Cardiac atrium fibroblast (primary cell): ENCODE data around the gene WDR13. TPM values are rescaled to one million over a fixed set of nuclear protein-coding genes. Genes with fewer than 3 reads are reported as not detected.

ENCODE experiments used
- total RNA-seq: library from RNA; depleted of rRNA; stranded (reverse); fragments of >200 nt; gene quantifications from 2 replicates; pipeline ENCODE4 v1.2.3, GENCODE V29; 2015

WDR13 gene
- total RNA-seq: 115 and 118 TPM in 2 replicates

DNA sequence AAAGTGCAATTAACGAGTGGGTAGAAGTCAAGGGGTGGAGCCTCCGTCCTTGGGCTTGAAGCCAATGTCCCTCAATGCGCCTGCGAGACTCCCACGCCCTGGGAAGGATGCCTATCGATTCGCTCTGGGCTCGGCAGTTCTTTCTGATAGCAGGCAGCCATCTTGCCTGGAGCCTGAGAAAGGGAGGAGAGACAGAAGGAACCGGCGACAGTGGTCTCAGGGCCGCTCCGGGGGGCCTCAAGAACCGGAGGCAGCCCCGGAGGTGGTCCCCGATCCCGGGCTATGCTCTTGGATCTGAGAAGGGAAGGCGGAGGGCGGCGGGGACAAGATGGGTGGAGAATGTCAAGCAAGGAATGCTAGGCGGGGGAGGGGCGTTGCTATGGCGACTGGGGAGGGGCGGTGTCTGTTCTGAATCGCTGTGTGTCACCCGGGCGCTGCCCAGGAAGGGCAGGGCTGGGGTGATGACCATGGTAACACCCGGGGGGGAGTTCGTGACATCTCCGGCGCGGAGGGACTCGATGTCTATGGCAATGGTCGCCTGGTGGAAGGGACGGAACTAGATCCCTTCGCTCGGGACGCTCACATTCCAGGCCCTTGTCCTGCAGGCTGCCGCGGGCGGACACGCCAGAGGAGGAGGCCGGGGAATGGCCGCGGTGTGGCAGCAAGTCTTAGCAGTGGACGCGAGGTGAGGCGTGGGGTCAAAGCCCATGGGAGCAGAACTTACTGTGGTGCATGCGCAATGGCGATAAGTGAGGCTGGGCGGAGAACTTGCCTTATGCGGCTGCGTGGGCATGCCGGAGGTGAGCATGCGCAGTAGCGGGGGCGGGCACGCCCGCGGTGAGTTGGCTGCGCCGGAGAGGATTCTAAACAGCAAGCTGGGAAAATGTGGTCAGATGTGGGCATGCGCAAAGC is at the start of gene WDR13:
WDR13 (plus strand) TSS at position 140 of the 912 bp plus-strand sequence; CDS start at position 645, 505 bp downstream.

DNA sequence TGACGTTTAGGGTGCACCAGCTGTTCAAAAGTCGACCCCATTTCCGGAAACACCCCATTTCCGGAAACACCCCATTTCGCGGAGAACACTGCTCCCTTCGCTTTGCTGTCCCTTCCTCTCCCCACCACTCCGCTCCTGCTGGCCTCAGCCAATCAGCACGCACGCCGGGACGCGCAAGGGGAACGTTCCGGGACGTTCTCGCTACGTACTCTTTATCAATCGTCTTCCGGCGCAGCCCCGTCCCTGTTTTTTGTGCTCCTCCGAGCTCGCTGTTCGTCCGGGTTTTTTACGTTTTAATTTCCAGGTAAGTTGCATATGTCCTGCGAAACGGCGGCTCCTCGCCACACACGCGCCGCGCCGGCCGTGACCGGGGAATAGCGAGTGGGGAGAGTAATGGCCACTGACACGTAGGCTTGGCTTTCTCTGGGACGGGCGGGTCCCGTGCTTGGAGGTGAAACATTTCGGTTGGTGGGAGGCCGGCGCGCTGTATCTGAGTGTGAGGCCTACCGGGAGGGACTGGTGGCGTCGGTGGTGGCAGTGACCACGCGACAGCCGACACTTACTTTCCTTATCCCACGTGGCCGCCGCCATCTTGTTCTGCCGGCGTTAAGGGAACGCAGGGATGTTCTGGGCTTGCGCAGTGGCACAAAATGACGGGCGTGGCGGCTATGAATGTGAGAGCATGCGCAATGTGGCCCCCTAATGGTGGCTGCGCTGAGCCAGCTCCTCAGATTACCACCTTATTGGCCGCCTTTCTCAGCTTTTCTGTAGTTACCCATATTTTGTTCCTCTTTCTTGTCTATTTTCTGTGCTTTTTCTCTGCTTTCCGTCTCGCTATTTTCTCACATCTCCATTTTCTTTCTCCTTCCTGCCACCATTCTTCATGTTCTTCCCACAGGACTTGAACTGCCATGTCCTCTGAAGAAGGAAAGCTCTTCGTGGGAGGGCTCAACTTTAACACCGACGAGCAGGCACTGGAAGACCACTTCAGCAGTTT is 22.7 kb upstream of the WDR13 start, which contains the start of gene RBM3:
RBM3 (plus strand) TSS at position 215 of the 997 bp plus-strand sequence; CDS start at position 912, 697 bp downstream.

Other genes starting within 250 kb of the WDR13 start
- not detected in 2 replicates for gene SSX3, start 240.8 kb upstream of the WDR13 start, total RNA-seq
- not detected in 2 replicates for gene SSX4, start 214.0 kb upstream of the WDR13 start, total RNA-seq
- not detected in 2 replicates for gene SSX4B, start 185.5 kb upstream of the WDR13 start, total RNA-seq
- gene SLC38A5, start 127.2 kb upstream of the WDR13 start, total RNA-seq: 34.8 and 64.5 TPM in 2 replicates
- 76.2 and 84.6 TPM in 2 replicates for gene FTSJ1, start 121.3 kb upstream of the WDR13 start, total RNA-seq
- gene PORCN, start 88.5 kb upstream of the WDR13 start, total RNA-seq: 22.6 and 65.0 TPM in 2 replicates
- 44.4 and 77.0 TPM in 2 replicates for gene EBP, start 75.7 kb upstream of the WDR13 start, total RNA-seq
- gene TBC1D25, start 57.8 kb upstream of the WDR13 start, total RNA-seq: 7.4 and 7.8 TPM in 2 replicates
- gene RBM3, start 23.0 kb upstream of the WDR13 start, total RNA-seq: 304 and 385 TPM in 2 replicates
- not detected in 2 replicates for gene WAS, start 86.3 kb downstream of the WDR13 start, total RNA-seq
- gene SUV39H1, start 99.2 kb downstream of the WDR13 start, total RNA-seq: 3.7 and 6.9 TPM in 2 replicates
- not detected in 2 replicates for gene GLOD5, start 164.3 kb downstream of the WDR13 start, total RNA-seq
- gene GATA1, start 189.1 kb downstream of the WDR13 start, total RNA-seq: not detected in 2 replicates
- 30.3 and 33.5 TPM in 2 replicates for gene HDAC6, start 204.6 kb downstream of the WDR13 start, total RNA-seq
- gene ERAS, start 229.0 kb downstream of the WDR13 start, total RNA-seq: not detected in 2 replicates
- 1.4 and 1.5 TPM in 2 replicates for gene PCSK1N, start 238.1 kb downstream of the WDR13 start, total RNA-seq